Stimulated activated CD4-positive, alpha-beta T cell treated with anti-CD3 and anti-CD28 coated beads, Interleukin-15, amount 100 ng/mL, for 1 hour (primary cell): ENCODE results near the gene OBSCN.

Source experiments
- DNase-seq, 2 donors: peaks; one replicate each; pipeline ENCODE4 v3.0.0-alpha.2; 2020; ENCODE audit warnings: low read depth in 1 of 2, low spot score in 1 of 2

OBSCN gene

DNA sequence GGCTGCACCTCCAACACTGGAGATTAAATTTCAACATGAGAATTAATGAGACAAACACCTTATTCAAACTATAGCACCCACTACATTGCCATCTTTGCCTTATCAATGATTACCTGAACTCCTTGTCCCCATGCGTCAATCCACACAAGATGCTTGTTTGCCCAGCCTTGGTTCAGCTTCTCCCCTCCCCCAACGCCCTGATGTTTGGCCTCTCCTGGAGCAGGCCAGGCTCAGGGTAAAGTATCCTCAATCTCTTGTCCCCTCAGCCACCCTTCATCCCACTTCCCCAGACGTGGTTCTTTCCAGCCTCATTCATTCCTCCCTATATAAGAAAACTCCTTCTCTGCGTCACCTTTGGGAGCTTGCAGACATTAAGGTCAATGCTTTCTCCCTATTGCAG is 220.6 kb downstream of the OBSCN start:
- no peak for DNase-seq
